ENCODE data around the gene MORC2. TPM values are rescaled to one million over a fixed set of nuclear protein-coding genes. Genes with fewer than 3 reads are reported as not detected.

Gene MORC2
- total and polyA plus RNA-seq, 9 of the 15 experiments (the other 6 are each of a cell fraction or from before 2014, with no cell fraction given), result 3.3 to 34.7 (median 16.7) TPM

- CTCF ChIA-PET (ENCODE audit: low intra/inter-chr PET ratio), result no interaction called here
- Histone ChIP-seq H3K4me1 (replicated peaks in 1 of 2; ENCODE audit: control insufficient read depth in 2 of 2, insufficient read depth in 2 of 2, low read length in 2 of 2) (no peaks in the 10 kb centered on the region), H3K4me2 (ENCODE audit: insufficient read depth, low read length) (no peak overlapping the region), H3K9me3 (replicated peaks; ENCODE audit: control insufficient read depth, insufficient read depth, low read depth, low read length) (no peaks in the 10 kb centered on the region), H3K9ac (ENCODE audit: insufficient read depth in 1 of 2, low read depth in 2 of 2, low read length in 2 of 2) (no peak overlapping the region), H3K9me1 (ENCODE audit: control insufficient read depth, insufficient read depth, low read length) (peaks cover 3% of the 10 kb centered on the region), H3K27me3 (ENCODE audit: control insufficient read depth in 2 of 2, insufficient read depth in 2 of 2, low read length in 2 of 2) (no peaks in the 10 kb centered on the region), H3K27ac (ENCODE audit: extremely low read depth, low read depth, low read length) (no peak overlapping the region), H3K4me3 (no peak overlapping the region), H2AFZ (ENCODE audit: low read depth, low read length) (no peak overlapping the region), H4K20me1 (replicated peaks; ENCODE audit: control insufficient read depth, insufficient read depth, low read length) (no peaks in the 10 kb centered on the region), H3K36me3 (ENCODE audit: control insufficient read depth, insufficient read depth, low read length) (peaks cover 93% of the 10 kb centered on the region), H3K79me2 (ENCODE audit: control insufficient read depth, insufficient read depth, low read length) (no peaks in the 10 kb centered on the region)
- 88% methylated on average over 3 of the region's 3 CpGs for WGBS (ENCODE audit: insufficient coverage, low coverage, missing lambda C conversion rate)
- no peak for TF ChIP-seq RFX1 (IDR thresholded peaks at IDR 0.05)
- no peak for TF ChIP-seq NCOA1 (IDR thresholded peaks at IDR 0.05; ENCODE audit: low read depth)
- TF ChIP-seq ZNF232 (CRISPR knock-in tag; IDR thresholded peaks at IDR 0.05), result no peak
- TF ChIP-seq ZNF785 (CRISPR knock-in tag; IDR thresholded peaks at IDR 0.05), result no peak
- no peak for TF ChIP-seq PTBP1 (IDR thresholded peaks at IDR 0.05; ENCODE audit: low read depth, low read length)
- TF ChIP-seq, protein P1, sequence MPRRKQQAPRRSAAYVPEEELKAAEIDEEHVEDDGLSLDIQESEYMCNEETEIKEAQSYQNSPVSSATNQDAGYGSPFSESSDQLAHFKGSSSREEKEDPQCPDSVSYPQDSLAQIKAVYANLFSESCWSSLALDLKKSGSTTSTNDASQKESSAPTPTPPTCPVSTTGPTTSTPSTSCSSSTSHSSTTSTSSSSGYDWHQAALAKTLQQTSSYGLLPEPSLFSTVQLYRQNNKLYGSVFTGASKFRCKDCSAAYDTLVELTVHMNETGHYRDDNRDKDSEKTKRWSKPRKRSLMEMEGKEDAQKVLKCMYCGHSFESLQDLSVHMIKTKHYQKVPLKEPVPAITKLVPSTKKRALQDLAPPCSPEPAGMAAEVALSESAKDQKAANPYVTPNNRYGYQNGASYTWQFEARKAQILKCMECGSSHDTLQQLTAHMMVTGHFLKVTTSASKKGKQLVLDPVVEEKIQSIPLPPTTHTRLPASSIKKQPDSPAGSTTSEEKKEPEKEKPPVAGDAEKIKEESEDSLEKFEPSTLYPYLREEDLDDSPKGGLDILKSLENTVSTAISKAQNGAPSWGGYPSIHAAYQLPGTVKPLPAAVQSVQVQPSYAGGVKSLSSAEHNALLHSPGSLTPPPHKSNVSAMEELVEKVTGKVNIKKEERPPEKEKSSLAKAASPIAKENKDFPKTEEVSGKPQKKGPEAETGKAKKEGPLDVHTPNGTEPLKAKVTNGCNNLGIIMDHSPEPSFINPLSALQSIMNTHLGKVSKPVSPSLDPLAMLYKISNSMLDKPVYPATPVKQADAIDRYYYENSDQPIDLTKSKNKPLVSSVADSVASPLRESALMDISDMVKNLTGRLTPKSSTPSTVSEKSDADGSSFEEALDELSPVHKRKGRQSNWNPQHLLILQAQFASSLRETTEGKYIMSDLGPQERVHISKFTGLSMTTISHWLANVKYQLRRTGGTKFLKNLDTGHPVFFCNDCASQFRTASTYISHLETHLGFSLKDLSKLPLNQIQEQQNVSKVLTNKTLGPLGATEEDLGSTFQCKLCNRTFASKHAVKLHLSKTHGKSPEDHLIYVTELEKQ (CRISPR knock-in tag; IDR thresholded peaks at IDR 0.05), result no peak
- POLR2A ChIA-PET, result no interaction called here
- DNase-seq (ENCODE audit: extremely low read depth in 1 of 4, low spot score in 3 of 4) (no peak), FAIRE-seq (no peak), ATAC-seq (no peak)
- intact Hi-C loops (cut with micrococcal nuclease), result no loop called here
- in situ Hi-C loops (cut with MboI), result no loop called here
- no TSS peak for BruUV-seq (replicated peaks)
These were observed 25.2 kb downstream of the MORC2 start for GRCh38 chr22:30943368-30943767.

Measured in K562 (cell line).